Sigmoid colon (tissue), 7 donors: ENCODE data around the gene HRH1. TPM values are rescaled to one million over a fixed set of nuclear protein-coding genes. Genes with fewer than 3 reads are reported as not detected.
A peak's percentile ranks its signal among the peaks of the same experiment; 100 is the strongest.

ENCODE experiments used
- DNase-seq: peaks from one replicate; pipeline ENCODE4 v3.0.0-alpha.2; 2019
- H3K27ac ChIP-seq, 4 donors: fragments of 200-600 bp; sonication (generic); one replicate each; pipeline ENCODE4 v1.5.1; 2016 to 2019; ENCODE audit warnings: mild to moderate bottlenecking in 1 of 4
- H3K27me3 ChIP-seq, 3 donors: fragments of 200-600 bp; sonication (generic); one replicate each; pipeline ENCODE4 v1.5.1; 2019; ENCODE audit warnings: mild to moderate bottlenecking in 1 of 3
- H3K36me3 ChIP-seq, 4 donors: fragments of 200-600 bp; sonication (generic); one replicate each; pipeline ENCODE4 v1.5.1; 2016 to 2019
- H3K4me1 ChIP-seq, 4 donors: fragments of 200-600 bp; sonication (generic); one replicate each; pipeline ENCODE4 v1.5.1; 2017 to 2019
- H3K4me3 ChIP-seq, 4 donors: fragments of 200-600 bp; sonication (generic); one replicate each; pipeline ENCODE4 v1.5.1; 2017 to 2019; ENCODE audit warnings: mild to moderate bottlenecking in 2 of 4, moderate library complexity in 1 of 4
- H3K9me3 ChIP-seq, 4 donors: fragments of 200-600 bp in 3 of 4; sonication (generic) in 3 of 4; one replicate each; pipeline versions ENCODE4 v1.5.1 to v1.6.1; 2013 to 2019
- CTCF ChIP-seq, 4 experiments: fragments of 450-650 bp in 3 of 4; fragments of 200-600 bp in 1 of 4; IDR thresholded peaks; one replicate each; pipeline ENCODE4 v1.5.1; 2016 to 2019; ENCODE audit warnings: antibody characterized with exemption in 4 of 4, mild to moderate bottlenecking in 3 of 4, moderate library complexity in 2 of 4
- EP300 ChIP-seq, 4 donors: sonication (generic); formaldehyde crosslinking; IDR thresholded peaks; one replicate each; pipeline ENCODE4 v1.6.1; 2017; ENCODE audit warnings: antibody characterized with exemption in 4 of 4
- POLR2A ChIP-seq, 2 donors: fragments of 450-650 bp; IDR thresholded peaks; one replicate each; pipeline ENCODE4 v1.6.1; 2016; ENCODE audit warnings: antibody characterized with exemption in 2 of 2, mild to moderate bottlenecking in 2 of 2, moderate library complexity in 2 of 2
- POLR2AphosphoS5 ChIP-seq, 4 donors: sonication (generic); formaldehyde crosslinking; IDR thresholded peaks; one replicate each; pipeline ENCODE4 v1.6.1; 2017; ENCODE audit warnings: antibody characterized with exemption in 4 of 4
- WGBS, 2 donors: extraction: QIAGEN DNeasy Blood & Tissue Kit; methylation state at CpG; one replicate each; pipeline ENCODE4 v1.1.7; 2013; 5-methylcytosine and 5-hydroxymethylcytosine counted together
- intact Hi-C: fragments of 100-400 bp; cut with DNase I; formaldehyde crosslinking; loops from one replicate; pipeline ENCODE4 v1.15.1; 2023
- polyA plus RNA-seq, 3 donors: library from polyadenylated mRNA; stranded (reverse); fragments of 200-250 nt; gene quantifications; one replicate each; pipeline ENCODE4 v1.2.3, GENCODE V29; 2013
- total RNA-seq, 4 donors: library from RNA; depleted of rRNA; stranded (reverse); fragments of >200 nt; gene quantifications; one replicate each; pipeline ENCODE4 v1.1.0, GENCODE V29; 2016
- donor health status: healthy with polysubstance abuse.
- donor health status: Bipolar disorder and iron deficiency.
- donor health status: healthy.

The HRH1 gene
- total and polyA plus RNA-seq, 7 donors = 1.8 to 57.3 (median 3.9) TPM

DNA sequence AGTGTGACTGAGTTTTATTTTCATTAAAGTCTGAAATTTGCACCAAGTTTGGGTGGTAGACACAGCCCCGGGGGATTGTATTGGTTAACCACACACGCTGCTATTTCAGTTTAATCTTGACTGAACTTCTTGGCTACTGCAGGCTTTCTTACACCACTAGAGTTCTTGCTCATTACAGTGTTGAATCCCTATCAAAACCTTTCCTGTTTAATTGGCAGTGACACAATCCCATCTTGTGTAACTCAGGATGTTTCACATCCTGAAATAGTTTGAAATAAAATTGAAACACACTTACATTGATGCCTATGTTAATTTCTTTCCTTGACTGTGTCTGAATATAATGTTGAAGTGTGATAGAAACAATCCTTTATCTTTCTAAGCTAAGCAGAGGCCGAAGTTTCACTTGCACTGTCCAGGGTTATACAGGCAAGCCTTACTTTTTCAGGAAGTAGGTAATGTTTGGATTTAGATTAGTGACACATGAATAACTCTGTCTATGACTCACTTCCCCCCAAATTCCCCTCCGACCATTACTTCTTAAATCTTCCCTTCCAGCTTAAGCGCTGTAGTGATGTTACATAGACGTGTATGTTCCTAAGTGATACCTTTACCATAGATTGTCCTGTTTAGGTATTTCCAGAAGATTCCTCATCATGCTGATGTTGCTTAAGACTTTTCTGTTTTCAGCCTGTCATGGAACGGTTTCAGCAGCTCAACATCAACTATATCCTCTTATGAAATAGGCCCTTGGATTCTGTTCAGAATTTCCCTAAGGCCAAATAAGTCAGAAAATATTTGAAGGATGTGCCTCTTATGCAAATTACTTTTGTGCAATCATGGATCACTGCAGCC lies 134.7 kb downstream of the HRH1 start:
- TF ChIP-seq POLR2A (IDR thresholded peaks at IDR 0.05) (no peak), POLR2AphosphoS5 (IDR thresholded peaks at IDR 0.05) (peak; percentile 19 to 45 (median 25))
- Histone ChIP-seq H3K27me3 (no peaks in the 10 kb centered on the region), H3K36me3 (no peaks in the 10 kb centered on the region), H3K9me3 (no peaks in the 10 kb centered on the region), H3K4me1 (peaks cover 0 to 39% (median 38%) of the 10 kb centered on the region in 4 donors), H3K27ac (peak overlapping the region; percentile 71 to 83 (median 76)), H3K4me3 (no peak overlapping the region)
- 38 to 74% methylated on average over 7 of the region's 7 CpGs for WGBS, 2 donors
- DNase-seq = no peak
- intact Hi-C loops = loop anchor here (5.0 kb wide), 1 partner anchor 132 kb away; no protein-coding TSS in a partner anchor

GRCh38 chr3:11289864-11290263 lies 135.6 kb downstream of the HRH1 start:
- Histone ChIP-seq H3K36me3 (no peaks in the 10 kb centered on the region), H3K4me1 (peaks cover 0 to 39% (median 38%) of the 10 kb centered on the region in 4 donors), H3K4me3 (no peak overlapping the region), H3K27me3 (no peaks in the 10 kb centered on the region), H3K9me3 (no peaks in the 10 kb centered on the region), H3K27ac (peak overlapping the region; percentile 71 to 83 (median 76))
- intact Hi-C loops = loop anchor here (5.0 kb wide), 1 partner anchor 133 kb away; no protein-coding TSS in a partner anchor
- DNase-seq = no peak
- 74 to 82% methylated on average over 3 of the region's 3 CpGs for WGBS, 2 donors
- TF ChIP-seq CTCF (IDR thresholded peaks at IDR 0.05) = no peak
- no peak for TF ChIP-seq POLR2A (IDR thresholded peaks at IDR 0.05)
- no peak for TF ChIP-seq EP300 (IDR thresholded peaks at IDR 0.05)
- TF ChIP-seq POLR2AphosphoS5 (IDR thresholded peaks at IDR 0.05) = no peak

GRCh38 chr3:11290743-11291680 lies 136.7 kb downstream of the HRH1 start:
- H3K27me3 ChIP-seq = no peaks in the 10 kb centered on the region
- peak overlapping the region in 2 of 4 donors; percentile 16 to 83 for H3K27ac ChIP-seq
- intact Hi-C loops = no loop called here
- no peak for DNase-seq
- H3K4me3 ChIP-seq = no peak overlapping the region
- no peaks in the 10 kb centered on the region for H3K9me3 ChIP-seq
- TF ChIP-seq EP300 (IDR thresholded peaks at IDR 0.05) (no peak), CTCF (IDR thresholded peaks at IDR 0.05) (no peak), POLR2AphosphoS5 (IDR thresholded peaks at IDR 0.05) (no peak), POLR2A (IDR thresholded peaks at IDR 0.05) (no peak)
- H3K36me3 ChIP-seq = no peaks in the 10 kb centered on the region
- peaks cover 0 to 39% (median 38%) of the 10 kb centered on the region in 4 donors for H3K4me1 ChIP-seq
- 84 to 89% methylated on average over 11 of the region's 11 CpGs for WGBS, 2 donors

DNA sequence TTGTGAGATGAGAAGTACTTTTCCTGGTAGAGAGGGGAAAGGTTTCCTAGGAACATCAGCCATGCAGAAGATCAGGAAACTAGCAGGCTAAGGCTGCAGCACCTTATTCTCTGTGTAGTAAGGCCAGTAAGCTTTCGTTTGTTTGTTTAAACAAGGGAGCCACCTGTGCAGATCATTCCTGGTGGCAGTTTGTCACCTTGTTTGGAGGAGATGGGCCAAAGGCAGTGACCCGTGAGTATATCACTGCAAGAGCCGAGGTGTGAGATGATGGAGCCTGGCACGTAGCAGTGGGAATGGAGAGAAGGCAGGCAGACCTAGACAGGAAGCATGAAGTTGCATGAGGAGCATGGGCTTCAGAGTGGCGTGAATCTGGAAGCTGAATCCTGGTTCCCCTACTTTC lies 137.5 kb downstream of the HRH1 start:
- WGBS, 2 donors = 83 to 84% methylated on average over 5 of the region's 5 CpGs
- Histone ChIP-seq H3K4me1 (peaks cover 0 to 37% (median 35%) of the 10 kb centered on the region in 4 donors), H3K27me3 (no peaks in the 10 kb centered on the region), H3K4me3 (no peak overlapping the region), H3K36me3 (no peaks in the 10 kb centered on the region), H3K27ac (peak overlapping the region in 1 of 4 donors; percentile 16), H3K9me3 (no peaks in the 10 kb centered on the region)
- no peak for DNase-seq
- intact Hi-C loops = no loop called here
- TF ChIP-seq CTCF (IDR thresholded peaks at IDR 0.05) = no peak
- TF ChIP-seq POLR2A (IDR thresholded peaks at IDR 0.05) = no peak
- TF ChIP-seq EP300 (IDR thresholded peaks at IDR 0.05) = no peak
- TF ChIP-seq POLR2AphosphoS5 (IDR thresholded peaks at IDR 0.05) = no peak
